NCI-H128 (cell line): ENCODE data around the gene OSBPL2.

Experiments used
- DNase-seq: peaks from one replicate; lab custom pipeline; 2025; ENCODE audit not compliant: unreplicated experiment; lab: John Stamatoyannopoulos, UW

OSBPL2 gene

DNA sequence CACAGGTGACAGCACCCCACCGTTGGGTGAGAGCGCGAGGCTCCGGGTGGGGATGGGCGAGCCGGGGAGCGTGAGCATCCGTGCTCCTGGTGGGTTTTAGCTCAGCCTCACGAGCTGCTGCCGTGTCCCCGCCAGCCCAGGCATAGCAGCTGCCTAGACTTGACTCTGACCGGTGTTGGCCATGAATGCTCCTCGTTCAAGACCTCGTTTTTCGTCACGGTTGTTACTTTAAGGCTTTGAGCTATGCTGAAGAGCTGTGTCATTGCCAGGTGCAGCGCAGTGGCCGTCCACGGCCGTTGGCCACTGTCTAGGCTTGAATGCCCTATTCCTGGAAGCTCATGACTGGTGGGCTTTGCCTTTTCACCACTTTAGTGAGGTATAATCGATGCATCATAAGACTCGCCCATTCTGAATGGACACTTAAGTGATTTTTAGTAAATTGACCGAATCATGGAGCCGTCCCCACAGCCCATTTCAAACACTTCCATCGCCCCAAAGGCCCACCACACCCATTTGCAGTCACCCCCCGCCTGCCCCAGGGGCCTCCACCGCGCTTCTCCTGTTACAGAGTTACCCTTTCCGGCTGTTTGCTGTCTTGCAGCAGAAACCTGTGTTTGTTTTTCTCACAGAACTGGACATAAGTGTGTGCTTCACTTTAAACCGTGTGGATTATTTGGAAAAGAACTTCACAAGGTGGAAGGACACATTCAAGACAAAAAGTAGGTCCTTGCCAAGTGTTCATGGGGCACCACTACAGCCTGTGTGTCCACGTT lies 43.0 kb downstream of the OSBPL2 start:
- DNase-seq: no peak

DNA sequence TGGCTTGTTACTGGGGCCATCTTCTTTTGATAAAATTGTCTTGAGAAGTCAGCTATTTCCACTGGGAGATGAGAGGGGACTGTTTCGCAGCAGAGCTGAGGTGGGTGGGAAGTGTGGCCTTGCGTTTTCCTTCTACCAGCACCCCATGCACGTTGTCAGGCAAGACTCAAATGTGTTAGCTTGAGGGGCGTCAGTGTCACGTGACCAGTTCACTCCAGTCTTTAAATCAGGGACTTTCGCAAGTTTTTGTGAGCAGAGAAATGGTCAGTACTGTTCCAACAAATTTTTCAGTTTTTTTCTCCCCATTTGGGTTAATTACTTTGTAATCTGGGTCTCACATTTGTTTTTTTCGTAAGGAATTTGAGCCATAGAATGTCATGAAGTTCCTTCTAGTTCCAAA lies 43.8 kb downstream of the OSBPL2 start:
- DNase-seq: no peak

DNA sequence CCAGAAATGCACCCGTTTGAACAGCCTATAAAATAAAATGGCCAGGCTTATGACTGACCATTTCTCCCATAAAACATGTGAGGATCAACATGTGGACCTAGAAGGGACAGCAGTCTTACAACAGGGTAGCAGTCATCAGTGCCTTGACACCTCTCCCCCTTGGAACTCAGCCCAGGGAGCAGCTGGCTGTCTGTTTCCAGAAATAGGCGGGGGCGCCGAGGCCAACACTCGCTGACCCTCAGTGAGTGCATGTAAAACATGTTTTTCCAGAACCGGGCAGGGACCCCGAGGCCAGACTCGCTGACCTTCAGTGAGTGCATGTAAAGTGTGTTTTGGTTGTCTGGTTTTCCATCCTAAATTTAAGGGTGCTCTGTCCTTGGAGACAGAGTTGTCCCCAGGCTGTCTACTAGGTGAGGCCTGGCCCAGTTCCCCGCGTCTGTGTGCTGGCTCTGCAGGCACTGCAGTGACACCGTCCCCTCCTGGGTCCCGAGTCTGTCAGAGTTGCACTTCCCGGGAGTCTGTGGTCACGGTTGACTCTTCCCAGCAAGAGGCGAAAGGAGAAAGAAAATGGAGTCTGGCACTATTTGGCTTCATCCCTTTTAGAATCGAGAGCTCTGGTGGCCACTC lies 44.7 kb downstream of the OSBPL2 start:
- no peak for DNase-seq

DNA sequence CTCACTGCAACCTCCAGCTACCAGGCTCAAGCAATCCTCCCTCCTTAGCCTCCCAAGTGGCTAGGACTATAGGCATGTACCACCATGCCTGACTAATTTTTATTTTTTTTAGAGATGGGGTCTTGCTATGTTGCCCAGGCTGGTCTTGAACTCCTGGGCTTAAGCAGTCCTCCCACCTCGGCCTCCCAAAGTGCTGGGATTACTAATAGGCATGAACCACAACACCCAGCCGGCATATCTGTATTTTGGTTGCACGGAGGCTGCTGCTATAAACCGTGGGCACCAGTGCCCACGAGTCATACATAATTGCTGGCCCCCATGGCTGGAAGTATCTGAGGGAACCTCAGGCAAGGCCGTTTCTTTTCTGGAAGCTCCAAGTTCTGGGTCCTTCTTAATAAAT lies 46.1 kb downstream of the OSBPL2 start:
- no peak for DNase-seq

DNA sequence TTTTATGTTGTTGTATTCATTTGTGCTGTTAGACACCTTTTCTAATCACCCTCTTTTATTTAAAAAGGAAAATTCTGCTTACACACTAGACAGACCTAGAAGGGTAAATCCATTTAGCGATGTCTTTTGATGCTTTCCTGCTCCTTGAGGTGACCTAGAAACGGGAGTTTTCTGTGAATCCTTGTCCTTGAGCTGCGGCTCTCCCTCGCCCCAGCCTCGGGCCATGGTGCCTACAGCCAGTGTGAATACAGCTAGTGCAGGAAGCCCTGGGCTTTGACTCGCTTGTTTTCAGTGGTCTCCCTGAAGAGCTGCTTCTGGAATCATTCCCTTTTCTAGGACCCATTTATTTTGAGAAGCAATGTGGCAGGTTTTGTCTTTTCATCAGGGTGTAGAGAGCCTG lies 46.8 kb downstream of the OSBPL2 start:
- no peak for DNase-seq

DNA sequence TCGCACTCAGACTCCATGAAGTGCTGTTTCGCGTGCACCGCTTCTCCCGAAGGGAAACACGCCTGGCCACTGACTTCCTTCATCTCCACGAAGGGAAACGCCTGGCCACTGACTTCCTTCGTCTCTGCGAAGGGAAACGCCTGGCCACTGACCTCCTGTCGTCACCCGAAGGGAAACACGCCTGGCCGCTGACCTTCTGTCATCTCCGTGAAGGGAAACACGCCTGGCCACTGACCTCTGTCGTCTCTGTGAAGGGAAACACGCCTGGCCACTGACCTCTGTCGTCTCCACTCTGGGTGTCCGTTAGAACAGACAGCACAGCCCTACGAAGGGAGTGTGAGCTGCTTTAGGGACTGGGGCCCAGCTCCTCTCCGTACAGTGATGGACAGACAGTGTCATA lies 47.4 kb downstream of the OSBPL2 start:
- DNase-seq: no peak

DNA sequence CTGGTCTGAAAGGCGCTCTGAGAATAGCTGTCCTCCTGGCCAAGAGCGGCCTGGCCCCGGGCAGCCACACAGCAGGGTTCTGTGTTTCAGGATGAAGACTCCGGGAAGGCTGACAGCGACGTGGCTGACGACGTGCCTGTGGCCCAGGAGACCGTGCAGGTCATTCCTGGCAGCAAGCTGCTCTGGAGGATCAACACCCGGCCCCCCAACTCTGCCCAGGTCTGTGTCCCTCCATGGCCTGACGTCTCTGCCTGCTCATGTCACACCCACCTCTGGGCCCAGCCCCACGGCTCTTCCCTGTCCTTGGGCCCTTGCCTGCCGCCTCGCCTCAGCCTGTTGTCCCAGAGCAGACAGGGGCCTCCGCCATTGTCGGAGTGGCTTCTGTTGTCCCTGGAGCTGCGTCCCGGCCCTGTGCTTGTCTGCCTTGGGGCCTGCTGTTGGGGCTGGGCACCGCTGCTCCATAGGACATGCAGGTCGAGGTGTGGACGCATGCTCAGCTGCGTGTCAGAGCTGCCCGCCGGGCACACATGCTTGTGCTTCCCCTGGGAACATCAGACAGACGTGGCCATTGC lies 48.3 kb downstream of the OSBPL2 start:
- DNase-seq: no peak

DNA sequence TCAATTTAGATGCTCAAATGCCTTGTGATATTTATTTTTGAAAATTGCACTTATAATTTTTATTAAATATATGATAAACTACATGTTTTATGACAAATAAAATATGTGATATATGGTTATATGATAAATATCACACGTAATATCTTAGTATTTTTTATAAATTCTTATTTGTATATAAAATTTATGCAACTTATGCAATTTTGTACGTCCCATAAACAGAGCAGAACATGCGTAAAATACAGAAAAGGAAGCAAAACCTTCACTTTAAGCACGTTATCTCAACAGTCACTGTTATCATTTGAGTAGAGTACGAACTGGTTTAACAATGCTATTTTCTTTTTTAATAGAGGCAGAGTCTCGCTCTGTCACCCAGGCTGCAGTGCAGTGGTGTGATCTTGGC lies 48.8 kb downstream of the OSBPL2 start:
- no peak for DNase-seq

DNA sequence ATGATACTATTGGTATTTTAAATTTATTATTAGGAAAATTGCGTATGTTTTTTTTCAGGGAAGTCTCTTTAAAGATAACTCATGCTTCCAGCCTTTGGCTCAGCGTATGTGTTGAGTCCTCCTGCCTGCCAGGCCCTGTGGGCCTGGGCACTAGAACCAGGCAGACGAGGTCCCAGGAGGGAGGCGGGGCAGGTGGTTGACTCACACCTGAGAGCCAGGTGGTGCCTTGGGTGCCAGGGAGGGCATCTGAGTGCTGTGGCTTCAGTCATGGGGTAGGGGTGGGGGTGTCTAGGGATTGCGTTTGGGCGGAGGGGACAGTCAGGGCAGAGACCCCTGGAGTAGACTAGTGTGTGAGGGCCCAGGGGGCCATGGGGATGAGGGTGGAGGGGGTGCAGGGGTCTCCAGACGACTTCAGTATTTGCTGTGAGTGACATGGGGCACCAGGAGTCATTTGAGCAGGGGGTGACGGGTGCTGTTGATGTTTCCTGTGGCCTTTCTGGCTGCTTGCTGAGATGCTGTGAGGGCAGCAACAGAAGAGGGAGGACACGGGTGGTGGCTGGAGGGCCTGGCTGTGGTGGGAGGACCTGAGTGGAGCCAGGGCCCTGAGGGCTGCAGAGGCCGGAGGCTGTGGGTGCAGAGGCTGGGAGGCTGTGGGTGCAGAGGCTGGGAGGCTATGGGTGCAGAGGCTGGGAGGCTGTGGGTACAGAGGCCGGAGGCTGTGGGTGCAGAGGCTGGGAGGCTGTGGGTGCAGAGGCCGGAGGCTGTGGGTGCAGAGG lies 49.6 kb downstream of the OSBPL2 start:
- no peak for DNase-seq

DNA sequence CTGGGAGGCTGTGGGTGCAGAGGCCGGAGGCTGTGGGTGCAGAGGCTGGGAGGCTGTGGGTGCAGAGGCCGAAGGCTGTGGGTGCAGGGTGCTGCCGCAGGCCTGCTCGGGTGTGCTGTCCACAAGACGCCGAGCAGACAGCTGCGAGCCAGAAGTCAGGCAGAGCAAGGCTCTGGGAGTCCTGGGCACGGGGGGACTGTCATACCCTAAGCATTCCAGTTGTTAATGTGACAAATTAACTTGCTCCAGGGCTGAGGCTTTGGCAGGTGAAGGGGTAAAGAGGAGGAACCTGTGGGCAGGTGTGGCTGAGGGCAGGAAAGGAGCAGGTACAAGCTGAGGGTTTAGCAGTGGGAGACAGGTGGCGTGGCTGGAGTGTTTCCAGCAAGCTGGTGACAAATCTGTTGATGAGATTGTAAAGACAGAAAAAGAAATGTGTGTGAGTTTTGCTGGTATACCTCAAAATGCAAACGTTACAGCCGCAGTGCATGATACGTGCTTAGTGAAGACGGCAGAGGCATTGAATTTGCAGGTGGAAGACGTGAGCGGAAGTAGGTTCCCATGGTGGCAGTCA lies 50.3 kb downstream of the OSBPL2 start:
- no peak for DNase-seq

DNA sequence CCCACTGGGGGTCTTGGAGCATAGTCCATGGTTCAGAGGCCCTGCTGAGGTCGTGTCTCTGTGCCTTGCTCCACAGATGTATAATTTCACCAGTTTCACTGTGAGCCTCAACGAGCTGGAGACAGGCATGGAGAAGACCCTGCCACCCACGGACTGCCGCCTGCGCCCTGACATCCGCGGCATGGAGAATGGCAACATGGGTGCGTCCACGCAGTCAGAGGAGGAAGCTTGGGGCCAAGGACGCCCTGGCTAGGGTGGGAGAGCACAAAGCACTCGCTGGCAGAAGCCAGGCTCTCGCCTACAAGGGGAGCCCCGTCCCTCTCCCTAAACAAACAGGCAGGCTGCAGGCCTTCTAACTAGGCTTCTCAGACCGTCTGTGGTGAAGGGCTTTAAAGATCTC lies 50.8 kb downstream of the OSBPL2 start:
- DNase-seq: no peak

DNA sequence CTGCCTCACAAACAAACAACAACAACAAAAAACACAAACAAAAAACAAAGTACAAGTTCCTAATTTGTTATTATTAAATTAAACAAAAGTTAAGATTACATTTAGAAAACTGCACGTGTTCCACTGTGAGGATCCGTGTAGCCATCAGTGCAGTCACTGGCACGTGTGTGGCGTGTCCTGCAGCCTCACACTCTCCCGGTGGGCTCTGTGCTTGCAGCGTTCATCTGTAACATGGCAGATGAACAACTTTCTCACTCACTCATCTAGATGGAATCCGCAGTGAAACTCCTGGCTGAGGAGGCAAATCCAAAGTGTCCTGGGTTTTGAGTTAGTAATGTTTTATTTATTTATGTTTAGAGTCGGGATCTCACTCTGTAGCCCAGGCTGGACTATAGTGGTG lies 51.6 kb downstream of the OSBPL2 start:
- no peak for DNase-seq

DNA sequence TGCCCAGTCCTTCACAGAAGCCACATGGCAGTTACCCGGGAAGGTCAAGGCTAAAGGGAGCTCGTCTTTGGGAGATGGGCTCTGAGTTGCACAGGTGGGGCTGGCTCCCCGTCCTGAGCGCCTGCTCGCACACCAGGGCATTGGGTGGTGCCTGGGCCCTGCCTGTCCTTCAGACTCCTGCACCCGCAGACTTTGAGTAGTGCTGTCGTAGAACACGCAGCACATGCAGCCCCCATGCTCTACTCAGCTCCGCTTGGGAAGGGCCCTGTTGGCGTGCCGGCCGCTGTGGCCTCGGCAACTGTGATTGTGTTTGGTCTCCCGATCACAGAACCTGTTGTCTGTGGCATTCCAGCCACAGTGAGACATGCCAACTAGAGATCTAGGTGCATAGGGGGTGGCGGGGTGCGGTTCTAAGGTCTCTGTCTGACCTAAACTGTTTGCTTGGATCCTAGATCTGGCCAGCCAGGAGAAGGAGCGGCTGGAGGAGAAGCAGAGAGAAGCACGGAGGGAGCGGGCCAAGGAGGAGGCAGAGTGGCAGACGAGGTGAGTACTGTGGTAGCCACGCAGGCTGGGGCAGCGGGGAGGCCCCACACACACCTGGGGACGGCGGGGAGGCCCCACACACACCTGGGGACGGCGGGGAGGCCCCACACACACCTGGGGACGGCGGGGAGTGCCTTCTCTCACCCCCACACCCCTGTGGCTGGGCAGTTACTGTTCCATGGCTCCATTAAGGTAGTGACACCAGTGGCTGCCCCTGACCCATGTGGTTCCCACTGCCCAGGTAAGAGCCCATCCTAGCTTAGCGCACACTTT lies 53.1 kb downstream of the OSBPL2 start:
- no peak for DNase-seq

DNA sequence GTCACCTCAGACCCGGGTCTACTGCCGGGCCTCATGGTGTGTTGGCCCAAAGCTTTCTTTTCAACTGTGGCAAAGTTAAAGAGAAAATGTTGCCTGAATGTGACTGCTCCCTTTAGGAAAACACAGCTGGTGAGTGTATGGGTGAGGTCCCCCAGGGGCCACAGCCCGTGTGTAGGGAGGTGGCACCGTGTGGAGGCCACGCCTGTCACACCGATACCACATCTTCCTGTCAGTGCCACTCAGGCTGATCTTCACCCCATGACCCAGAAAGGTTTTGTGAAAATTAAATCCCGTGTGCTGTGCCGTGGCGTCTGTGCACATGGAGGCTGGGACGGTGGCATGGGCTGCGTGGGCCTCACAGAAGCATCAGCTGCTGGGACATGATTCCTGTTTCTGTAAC lies 53.8 kb downstream of the OSBPL2 start:
- no peak for DNase-seq

DNA sequence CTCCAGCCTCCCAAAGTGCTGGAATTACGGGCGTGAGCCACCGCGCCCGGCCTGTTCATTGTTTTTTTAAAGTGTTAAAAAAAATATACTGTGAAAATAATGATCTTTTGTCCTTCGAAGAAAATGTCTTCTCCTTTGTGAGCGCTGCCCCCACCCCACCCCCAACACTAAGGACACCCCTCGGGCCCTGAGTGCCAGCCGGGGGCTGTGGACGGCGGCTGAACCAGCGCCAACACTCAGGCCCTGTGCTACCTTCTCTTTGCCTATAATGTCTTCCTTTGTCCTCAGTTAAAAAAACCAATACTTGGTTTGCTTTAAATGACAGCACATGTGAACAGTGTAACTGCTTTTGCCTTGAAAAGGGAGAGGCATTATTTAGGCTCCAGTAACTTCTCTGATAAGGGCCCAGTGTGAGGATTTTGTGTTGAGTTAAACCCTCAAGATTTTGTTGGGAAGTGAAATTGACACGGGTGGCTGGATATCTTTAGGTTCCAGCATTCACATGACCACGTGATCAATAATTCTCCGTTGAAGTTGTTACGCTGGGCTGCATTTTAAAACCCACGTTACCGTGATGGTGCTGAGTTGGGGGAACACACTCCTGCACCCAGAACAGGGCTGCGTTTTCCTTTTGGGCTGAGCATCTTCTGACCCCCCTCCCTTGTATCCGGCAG lies 54.9 kb downstream of the OSBPL2 start:
- no peak for DNase-seq

DNA sequence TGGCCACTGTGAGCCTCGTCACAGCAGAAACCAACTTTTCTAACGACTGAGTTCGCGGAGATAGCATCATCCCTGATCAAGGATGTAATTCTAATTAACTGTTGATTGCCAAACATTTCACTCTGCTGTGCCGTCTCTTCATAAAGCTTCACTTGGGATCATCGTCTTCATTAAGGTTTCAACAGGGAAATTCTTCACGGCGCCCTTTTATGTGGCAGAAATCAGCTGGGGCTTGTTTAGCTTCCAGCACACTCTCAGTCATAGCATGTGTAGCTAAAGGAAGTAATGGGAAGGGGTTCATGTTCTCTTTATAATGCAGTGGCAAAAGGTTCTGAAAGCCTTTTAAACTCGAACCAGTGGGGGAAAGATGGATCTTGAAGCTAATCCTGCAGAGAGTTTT lies 55.6 kb downstream of the OSBPL2 start:
- DNase-seq: no peak

DNA sequence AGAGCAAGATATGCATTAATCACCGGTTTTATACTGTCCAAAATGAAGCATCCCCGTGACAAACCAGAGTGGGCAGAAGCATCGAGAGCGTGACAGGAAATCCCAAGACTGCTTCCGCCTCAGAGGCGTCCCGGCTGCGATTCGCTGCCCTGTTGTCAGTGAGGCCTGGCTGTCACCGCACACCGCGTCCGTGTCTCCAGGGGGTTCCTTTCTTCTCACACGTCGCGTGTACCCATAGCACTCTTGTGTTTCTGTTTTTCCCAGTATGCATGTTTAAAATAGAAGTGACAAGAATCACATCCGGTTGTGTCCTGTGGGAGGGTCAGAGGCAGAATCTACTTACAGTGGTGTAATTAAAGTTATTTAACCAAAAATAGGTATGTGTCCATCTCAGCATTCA lies 56.2 kb downstream of the OSBPL2 start:
- no peak for DNase-seq

DNA sequence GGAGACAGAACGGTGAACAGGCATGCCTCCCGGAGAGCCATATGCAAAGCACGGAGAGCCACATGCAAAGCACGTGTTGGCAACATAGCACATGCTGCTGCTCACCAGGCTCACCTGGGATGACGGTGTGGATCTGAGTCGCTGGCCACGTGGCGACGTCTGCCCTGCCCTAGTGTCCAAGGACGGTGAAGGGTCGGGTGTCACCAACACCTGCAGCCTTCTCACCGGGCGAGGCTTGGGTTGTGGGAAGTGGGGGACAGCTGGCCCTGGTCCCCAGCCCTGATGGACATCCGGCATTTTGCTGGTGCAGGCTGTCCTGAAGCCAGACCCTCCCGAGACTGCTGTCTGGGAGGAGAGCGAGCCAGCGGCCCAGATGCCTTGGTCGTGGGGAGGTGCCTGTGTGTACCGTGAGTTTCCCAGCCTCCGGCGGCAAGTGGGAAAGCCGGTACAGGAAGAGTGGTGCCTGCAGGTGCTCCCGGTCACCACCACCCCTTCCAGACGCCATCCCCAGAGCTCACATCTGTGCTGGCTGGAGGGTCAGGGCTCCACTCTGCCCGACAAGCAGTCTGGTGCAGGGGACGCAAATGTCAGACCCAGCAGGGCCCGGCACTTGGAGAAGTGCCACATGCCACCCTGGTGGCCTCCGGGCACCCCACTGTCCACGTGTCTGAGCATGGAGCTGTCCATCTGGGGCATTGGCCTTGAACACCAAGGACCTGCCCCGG lies 58.6 kb downstream of the OSBPL2 start:
- no peak for DNase-seq

DNA sequence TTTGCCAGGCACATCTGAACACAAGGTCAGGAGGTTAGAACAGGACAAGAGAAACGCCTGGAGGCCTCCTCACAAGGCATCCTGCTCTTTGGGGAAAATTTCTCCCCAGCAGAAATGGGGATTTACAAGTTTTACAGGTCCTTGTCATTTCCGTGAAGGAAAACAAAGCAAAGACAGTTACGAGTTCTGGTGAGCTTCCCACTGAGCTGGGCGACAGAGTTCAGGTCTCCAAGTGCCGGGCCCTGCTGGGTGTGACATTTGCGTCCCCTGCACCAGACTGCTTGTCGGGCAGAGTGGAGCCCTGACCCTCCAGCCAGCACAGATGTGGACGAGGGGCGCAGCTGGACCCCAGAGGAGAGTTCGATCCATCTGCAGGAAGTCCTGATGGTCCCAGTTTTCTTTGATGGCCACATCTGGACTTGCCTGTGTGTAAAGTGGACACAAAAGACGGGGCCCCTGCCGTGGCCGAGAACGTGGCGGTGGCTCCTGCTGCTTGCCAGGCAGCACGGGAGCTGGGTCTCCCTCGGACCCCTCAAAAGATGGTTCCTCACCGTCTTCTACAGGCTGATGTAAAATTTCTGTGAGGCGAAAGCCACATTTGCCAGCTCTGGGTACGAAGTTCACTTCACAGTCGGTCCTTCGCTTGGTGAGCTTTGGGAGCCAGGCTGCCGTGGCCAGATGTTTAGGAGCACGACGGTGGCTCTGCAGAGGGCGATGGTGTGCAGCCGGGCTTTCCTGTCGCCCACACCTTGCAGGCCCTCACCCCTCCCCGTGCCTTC lies 59.3 kb downstream of the OSBPL2 start:
- DNase-seq: no peak
